ENCODE results near the gene SPATS2.
"Not testable (repeated sequence)": the region's sequence is repeated elsewhere in the genome, so short reads cannot be mapped to it uniquely, and the experiment has no call there.

SPATS2 gene

GRCh38 chr12:49414364-49414763 lies 47.1 kb downstream of the SPATS2 start:
- DNase-seq, result no peak

GRCh38 chr12:49415521-49415970 lies 48.3 kb downstream of the SPATS2 start:
- no peak for DNase-seq

- DNase-seq, result no peak
These were observed 49.6 kb downstream of the SPATS2 start for GRCh38 chr12:49416892-49417291.

GRCh38 chr12:49417558-49417957 lies 50.3 kb downstream of the SPATS2 start:
- no peak for DNase-seq

- no peak for DNase-seq
These were observed 53.3 kb downstream of the SPATS2 start for GRCh38 chr12:49420556-49420955.

- no peak for DNase-seq
These were observed 54.9 kb downstream of the SPATS2 start for GRCh38 chr12:49422114-49422513.

GRCh38 chr12:49428793-49429192 lies 61.5 kb downstream of the SPATS2 start:
- DNase-seq, result no peak

- no peak for DNase-seq
These were observed 65.4 kb downstream of the SPATS2 start for GRCh38 chr12:49432616-49433015.

- not testable (repeated sequence) for DNase-seq
These were observed 69.5 kb downstream of the SPATS2 start for GRCh38 chr12:49436799-49437198.

GRCh38 chr12:49439042-49439441 lies 71.8 kb downstream of the SPATS2 start:
- no peak for DNase-seq

GRCh38 chr12:49440035-49440434 lies 72.8 kb downstream of the SPATS2 start:
- no peak for DNase-seq

- no peak for DNase-seq
These were observed 75.7 kb downstream of the SPATS2 start for GRCh38 chr12:49442915-49443314.

- DNase-seq, result no peak
These were observed 79.3 kb downstream of the SPATS2 start for GRCh38 chr12:49446571-49446970.

- DNase-seq, result no peak
These were observed 81.6 kb downstream of the SPATS2 start for GRCh38 chr12:49448858-49449257.

- no peak for DNase-seq
These were observed 84.4 kb downstream of the SPATS2 start for GRCh38 chr12:49451468-49452259.

GRCh38 chr12:49455501-49455900 lies 88.2 kb downstream of the SPATS2 start:
- no peak for DNase-seq

GRCh38 chr12:49456131-49456679 lies 88.9 kb downstream of the SPATS2 start:
- no peak for DNase-seq

- DNase-seq, result no peak
These were observed 91.6 kb downstream of the SPATS2 start for GRCh38 chr12:49458816-49459215.

GRCh38 chr12:49461221-49461620 lies 94.0 kb downstream of the SPATS2 start:
- no peak for DNase-seq

- DNase-seq, result no peak
These were observed 95.0 kb downstream of the SPATS2 start for GRCh38 chr12:49462083-49462744.

GRCh38 chr12:49465132-49465531 lies 97.9 kb downstream of the SPATS2 start:
- DNase-seq, result no peak

- no peak for DNase-seq
These were observed 103.7 kb downstream of the SPATS2 start for GRCh38 chr12:49470986-49471385.

- no peak for DNase-seq
These were observed 104.3 kb downstream of the SPATS2 start for GRCh38 chr12:49471557-49471956.

- DNase-seq, result no peak
These were observed 108.8 kb downstream of the SPATS2 start for GRCh38 chr12:49476091-49476490.

Measured in stimulated activated CD4-positive, alpha-beta T cell treated with anti-CD3 and anti-CD28 coated beads, Interleukin-4, amount 100 ng/mL, for 1 hour (primary cell).